PC-9 (cell line): ENCODE data around the gene PRR5L. TPM values are rescaled to one million over a fixed set of nuclear protein-coding genes. Genes with fewer than 3 reads are reported as not detected.

ENCODE experiments used
- BruUV-seq: library from RNA; stranded (reverse); fragments of 400-500 nt; replicated peaks from 2 replicates; lab custom pipeline; 2021; lab: Mats Ljungman, UMichigan
- CTCF ChIA-PET: fragments of 300-600 bp; sonication (Branson Sonifier 250); formaldehyde crosslinking; loops from one replicate; lab custom pipeline; 2022; ENCODE audit warnings: antibody characterized with exemption; lab: Charles Lee
- POLR2A ChIA-PET: fragments of 300-600 bp; sonication (Branson Sonifier 250); formaldehyde crosslinking; loops from one replicate; lab custom pipeline; 2022; ENCODE audit warnings: antibody characterized with exemption; ENCODE audit not compliant: unreplicated experiment; lab: Charles Lee
- DNase-seq, 2 experiments: peaks; one replicate each; pipeline versions ENCODE4 v3.0.0 to v3.0.0-alpha.2; 2015 to 2022; ENCODE audit warnings: mixed read lengths in 1 of 2
- H2AFZ ChIP-seq: fragments of 200-600 bp; sonication (generic); 2 replicates; pipeline ENCODE4 v1.8.1; 2017; ENCODE audit warnings: antibody characterized with exemption
- H3F3A ChIP-seq: fragments of 200-600 bp; sonication (generic); 2 replicates; pipeline ENCODE4 v1.8.1; 2017; ENCODE audit warnings: antibody characterized with exemption, mild to moderate bottlenecking, low read depth; ENCODE audit not compliant: insufficient read depth
- H3K27ac ChIP-seq: fragments of 200-600 bp; sonication (generic); 2 replicates; pipeline ENCODE4 v1.6.1; 2016; ENCODE audit warnings: mixed run types
- H3K27me3 ChIP-seq: fragments of 200-600 bp; sonication (generic); 2 replicates; pipeline ENCODE4 v1.6.1; 2016; ENCODE audit warnings: low read depth, mixed run types; ENCODE audit not compliant: insufficient read depth
- H3K36me3 ChIP-seq: fragments of 200-600 bp; sonication (generic); 2 replicates; pipeline ENCODE4 v1.6.1; 2016; ENCODE audit warnings: low read depth, mixed run types
- H3K4me1 ChIP-seq: fragments of 200-600 bp; sonication (generic); replicated peaks from 2 replicates; pipeline ENCODE4 v1.6.1; 2016; ENCODE audit warnings: mixed run types; ENCODE audit not compliant: insufficient read depth
- H3K4me2 ChIP-seq: fragments of 200-600 bp; sonication (generic); 2 replicates; pipeline ENCODE4 v1.6.1; 2017; ENCODE audit warnings: mixed run types
- H3K4me3 ChIP-seq: fragments of 200-600 bp; sonication (generic); 2 replicates; pipeline ENCODE4 v1.6.1; 2016; ENCODE audit warnings: mixed run types
- H3K79me2 ChIP-seq: fragments of 200-600 bp; sonication (generic); 2 replicates; pipeline ENCODE4 v1.6.1; 2017; ENCODE audit warnings: low read depth, mixed run types
- H3K9me2 ChIP-seq: fragments of 200-600 bp; sonication (generic); 2 replicates; pipeline ENCODE4 v1.8.1; 2017; ENCODE audit warnings: mild to moderate bottlenecking; ENCODE audit not compliant: insufficient read depth
- H3K9me3 ChIP-seq: fragments of 200-600 bp; sonication (generic); 2 replicates; pipeline ENCODE4 v1.8.1; 2016; ENCODE audit warnings: low read depth; ENCODE audit not compliant: insufficient read depth
- H4K20me1 ChIP-seq: fragments of 200-600 bp; sonication (generic); 2 replicates; pipeline ENCODE4 v1.8.1; 2017; ENCODE audit not compliant: insufficient read depth
- CTCF ChIP-seq: fragments of 200-600 bp; sonication (generic); conservative IDR thresholded peaks from 2 replicates; pipeline ENCODE4 v1.6.1; 2017; ENCODE audit warnings: mixed run types, antibody characterized with exemption, mild to moderate bottlenecking, moderate library complexity
- EZH2 ChIP-seq: fragments of 200-600 bp; sonication (generic); IDR thresholded peaks from 2 replicates; pipeline ENCODE4 v1.8.0; 2017; ENCODE audit warnings: antibody characterized with exemption, low read depth
- intact Hi-C: fragments of 100-400 bp; cut with micrococcal nuclease; formaldehyde crosslinking; loops from one replicate; pipeline ENCODE4 v1.10.0; 2022; ENCODE audit not compliant: unreplicated experiment
- total RNA-seq: library from RNA; stranded (reverse); gene quantifications from 2 replicates; pipeline ENCODE4 v1.2.3, GENCODE V29; 2021

The PRR5L gene
- total RNA-seq, 1 experiment from 2014 or later: 5.1 TPM

- no peak overlapping the region for H3K27ac ChIP-seq
- CTCF ChIA-PET: interaction anchor here (0.7 kb wide), 1 partner anchor 1268 kb away, joined by 3 read pairs; no protein-coding TSS in a partner anchor
- H3K9me2 ChIP-seq: no peaks in the 10 kb centered on the region
- H2AFZ ChIP-seq: no peak overlapping the region
- no peaks in the 10 kb centered on the region for H3K79me2 ChIP-seq
- H3K9me3 ChIP-seq: no peaks in the 10 kb centered on the region
- intact Hi-C loops: no loop called here
- no peaks in the 10 kb centered on the region for H3K27me3 ChIP-seq
- H4K20me1 ChIP-seq: no peaks in the 10 kb centered on the region
- no peaks in the 10 kb centered on the region for H3K36me3 ChIP-seq
- TF ChIP-seq CTCF (no peak), EZH2 (no peak)
- no peaks in the 10 kb centered on the region for H3F3A ChIP-seq
- DNase-seq: peak in 1 of 2 experiments; percentile 32
- no peak overlapping the region for H3K4me3 ChIP-seq
- no TSS peak for BruUV-seq
- peaks cover 12% of the 10 kb centered on the region for H3K4me1 ChIP-seq
- H3K4me2 ChIP-seq: 0 out of 2 replicates have a peak overlapping the region, but pooled peaks have one; percentile 1
- POLR2A ChIA-PET: no interaction called here
These were observed 37.4 kb downstream of the PRR5L start for GRCh38 chr11:36333468-36333867.

- no peak overlapping the region for H3K27ac ChIP-seq
- H3K4me1 ChIP-seq: peaks cover 9% of the 10 kb centered on the region
- H3F3A ChIP-seq: no peaks in the 10 kb centered on the region
- no peak overlapping the region for H2AFZ ChIP-seq
- H3K27me3 ChIP-seq: no peaks in the 10 kb centered on the region
- H3K9me2 ChIP-seq: no peaks in the 10 kb centered on the region
- no peak for TF ChIP-seq EZH2
- TF ChIP-seq CTCF: no peak
- H3K36me3 ChIP-seq: no peaks in the 10 kb centered on the region
- no TSS peak for BruUV-seq
- no peaks in the 10 kb centered on the region for H3K9me3 ChIP-seq
- DNase-seq: peak in 1 of 2 experiments; percentile 39
- no peaks in the 10 kb centered on the region for H4K20me1 ChIP-seq
- no peaks in the 10 kb centered on the region for H3K79me2 ChIP-seq
- H3K4me2 ChIP-seq: 0 out of 2 replicates have a peak overlapping the region, but pooled peaks have one; percentile 1
- H3K4me3 ChIP-seq: no peak overlapping the region
- ChIA-PET CTCF (interaction anchor here (0.7 kb wide), 1 partner anchor 1268 kb away, joined by 3 read pairs; no protein-coding TSS in a partner anchor), POLR2A (no interaction called here)
- intact Hi-C loops: no loop called here
These were observed 37.8 kb downstream of the PRR5L start for GRCh38 chr11:36333897-36334296.

GRCh38 chr11:36339888-36340287, 43.8 kb downstream of the PRR5L start:
- Histone ChIP-seq H3K27ac (no peak overlapping the region), H3K27me3 (no peaks in the 10 kb centered on the region), H3K36me3 (no peaks in the 10 kb centered on the region), H3K79me2 (no peaks in the 10 kb centered on the region), H3K9me2 (no peaks in the 10 kb centered on the region), H3K4me2 (no peak overlapping the region), H4K20me1 (no peaks in the 10 kb centered on the region), H3F3A (no peaks in the 10 kb centered on the region), H2AFZ (no peak overlapping the region), H3K4me1 (no peaks in the 10 kb centered on the region), H3K4me3 (no peak overlapping the region), H3K9me3 (no peaks in the 10 kb centered on the region)
- intact Hi-C loops: no loop called here
- POLR2A ChIA-PET: no interaction called here
- TF ChIP-seq EZH2 (no peak), CTCF (no peak)
- no TSS peak for BruUV-seq
- CTCF ChIA-PET: no interaction called here
- no peak for DNase-seq
